Fibroblast of lung (primary cell): ENCODE measurements around the gene TLN1. TPM values are rescaled to one million over a fixed set of nuclear protein-coding genes. Genes with fewer than 3 reads are reported as not detected.

ENCODE experiments used
- DNase-seq, 2 donors: peaks; one replicate each; pipeline versions ENCODE4 v3.0.0 to v3.0.0-alpha.2; 2010; ENCODE audit warnings: low read depth in 2 of 2
- H2AFZ ChIP-seq: 2 replicates; pipeline ENCODE4 v1.5.1; 2012; ENCODE audit warnings: low read length, control low read depth, inconsistent platforms
- H3K27ac ChIP-seq: 2 replicates; pipeline ENCODE4 v1.5.1; 2011; ENCODE audit warnings: low read length, control low read depth; ENCODE audit not compliant: insufficient read depth
- H3K27me3 ChIP-seq: 2 replicates; pipeline ENCODE4 v1.5.1; 2011; ENCODE audit warnings: mild to moderate bottlenecking, low read length; ENCODE audit not compliant: control insufficient read depth, insufficient read depth
- H3K36me3 ChIP-seq: 2 replicates; pipeline ENCODE4 v1.5.1; 2011; ENCODE audit warnings: low read length; ENCODE audit not compliant: control insufficient read depth, insufficient read depth
- H3K4me1 ChIP-seq: 2 replicates; pipeline ENCODE4 v1.5.1; 2011; ENCODE audit warnings: low read length; ENCODE audit not compliant: control insufficient read depth, insufficient read depth; ENCODE audit errors: extremely low read depth
- H3K4me2 ChIP-seq: 2 replicates; pipeline ENCODE4 v1.5.1; 2011; ENCODE audit warnings: low read length, control low read depth; ENCODE audit not compliant: insufficient read depth; ENCODE audit errors: extremely low read depth
- H3K4me3 ChIP-seq, 4 experiments: fragments of 200-600 bp in 1 of 4; sonication (generic) in 1 of 4; replicated peaks in 1 of 4; 2 replicates each; pipeline ENCODE4 v1.5.1; 2011 to 2016; ENCODE audit warnings: low read length in 4 of 4, low read depth in 3 of 4, mild to moderate bottlenecking in 3 of 4, control low read depth in 2 of 4, inconsistent platforms in 1 of 4, mixed read lengths in 1 of 4; ENCODE audit not compliant: insufficient read depth in 1 of 4; ENCODE audit errors: control extremely low read depth in 1 of 4
- H3K79me2 ChIP-seq: 2 replicates; pipeline ENCODE4 v1.5.1; 2012; ENCODE audit warnings: mild to moderate bottlenecking, low read length, inconsistent platforms; ENCODE audit not compliant: control insufficient read depth, insufficient read depth
- H3K9ac ChIP-seq: 2 replicates; pipeline ENCODE4 v1.5.1; 2011; ENCODE audit warnings: mild to moderate bottlenecking, low read length, control low read depth; ENCODE audit not compliant: insufficient read depth
- H3K9me3 ChIP-seq: 2 replicates; pipeline ENCODE4 v1.5.1; 2012; ENCODE audit warnings: low read depth, low read length; ENCODE audit not compliant: control insufficient read depth, insufficient read depth
- H4K20me1 ChIP-seq: 2 replicates; pipeline ENCODE4 v1.5.1; 2011; ENCODE audit warnings: low read length; ENCODE audit not compliant: control insufficient read depth, insufficient read depth; ENCODE audit errors: extremely low read depth
- EZH2 ChIP-seq: IDR thresholded peaks from 2 replicates; pipeline ENCODE4 v1.5.1; 2012; ENCODE audit warnings: low read length, control low read depth, mild to moderate bottlenecking; ENCODE audit errors: missing control alignments
- polyA plus RNA-seq, 2 donors: library from polyadenylated mRNA; depleted of rRNA in 1 of 2; stranded (reverse) in 1 of 2; unstranded in 1 of 2; fragments of >200 nt; gene quantifications; 2 replicates each; pipeline ENCODE4 v1.2.1, GENCODE V29; 2011 to 2012; ENCODE audit warnings: missing spikeins in 1 of 2
- total RNA-seq: library from RNA; depleted of rRNA; stranded (reverse); fragments of >200 nt; gene quantifications from 2 replicates; pipeline ENCODE4 v1.2.1, GENCODE V29; 2014
- TF ChIP-seq, protein P1 (sequence below), 2 donors: IDR thresholded peaks in 1 of 2; conservative IDR thresholded peaks in 1 of 2; 1 replicate in 1 of 2; 2 replicates in 1 of 2; pipeline ENCODE4 v1.5.1; 2011 to 2012; ENCODE audit warnings: low read length in 2 of 2, control low read depth in 1 of 2, inconsistent platforms in 1 of 2, low read depth in 1 of 2, mild to moderate bottlenecking in 1 of 2

The TLN1 gene
- total and polyA plus RNA-seq, 2 donors (not counting 1 experiment from before 2014, with no cell fraction given): 214 to 405 TPM

DNA sequence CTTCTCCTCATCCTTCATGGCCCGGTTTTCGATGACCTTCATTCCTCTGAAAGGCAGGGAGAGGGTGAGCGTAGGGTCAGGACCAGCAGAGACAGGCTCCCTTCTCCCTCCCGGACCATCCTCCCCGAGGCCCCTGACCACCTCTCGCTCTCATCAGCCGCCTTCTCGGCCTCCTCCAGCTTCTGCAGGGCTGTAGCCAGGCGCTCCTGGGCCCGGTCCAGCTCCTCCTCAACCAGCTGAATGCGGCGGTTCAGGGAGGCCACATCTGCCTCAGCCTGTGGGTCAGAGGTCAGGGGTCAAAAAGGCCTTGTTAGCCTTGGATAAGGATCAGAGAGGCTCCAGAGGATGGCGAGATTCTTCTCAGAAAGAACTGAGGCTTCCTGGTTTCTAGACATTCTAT is 46.5 kb downstream of the TLN1 start:
- H3K4me1 ChIP-seq: peaks cover 40% of the 10 kb centered on the region
- H2AFZ ChIP-seq: no peak overlapping the region
- no peaks in the 10 kb centered on the region for H3K9me3 ChIP-seq
- H3K27me3 ChIP-seq: no peaks in the 10 kb centered on the region
- peaks cover 52% of the 10 kb centered on the region for H3K79me2 ChIP-seq
- H4K20me1 ChIP-seq: peaks cover 2% of the 10 kb centered on the region
- no peak for DNase-seq
- H3K4me3 ChIP-seq: peak overlapping the region in 1 of 4 experiments; percentile 30
- peaks cover 32% of the 10 kb centered on the region for H3K36me3 ChIP-seq
- H3K4me2 ChIP-seq: peak overlapping the region; percentile 4
- TF ChIP-seq, protein P1, sequence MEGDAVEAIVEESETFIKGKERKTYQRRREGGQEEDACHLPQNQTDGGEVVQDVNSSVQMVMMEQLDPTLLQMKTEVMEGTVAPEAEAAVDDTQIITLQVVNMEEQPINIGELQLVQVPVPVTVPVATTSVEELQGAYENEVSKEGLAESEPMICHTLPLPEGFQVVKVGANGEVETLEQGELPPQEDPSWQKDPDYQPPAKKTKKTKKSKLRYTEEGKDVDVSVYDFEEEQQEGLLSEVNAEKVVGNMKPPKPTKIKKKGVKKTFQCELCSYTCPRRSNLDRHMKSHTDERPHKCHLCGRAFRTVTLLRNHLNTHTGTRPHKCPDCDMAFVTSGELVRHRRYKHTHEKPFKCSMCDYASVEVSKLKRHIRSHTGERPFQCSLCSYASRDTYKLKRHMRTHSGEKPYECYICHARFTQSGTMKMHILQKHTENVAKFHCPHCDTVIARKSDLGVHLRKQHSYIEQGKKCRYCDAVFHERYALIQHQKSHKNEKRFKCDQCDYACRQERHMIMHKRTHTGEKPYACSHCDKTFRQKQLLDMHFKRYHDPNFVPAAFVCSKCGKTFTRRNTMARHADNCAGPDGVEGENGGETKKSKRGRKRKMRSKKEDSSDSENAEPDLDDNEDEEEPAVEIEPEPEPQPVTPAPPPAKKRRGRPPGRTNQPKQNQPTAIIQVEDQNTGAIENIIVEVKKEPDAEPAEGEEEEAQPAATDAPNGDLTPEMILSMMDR (conservative IDR thresholded peaks at IDR 0.05 in 1 of 2, IDR thresholded peaks at IDR 0.05 in 1 of 2; ENCODE audit: low read depth in 1 of 2, low read length in 2 of 2): no peak
- TF ChIP-seq EZH2: no peak
- no peak overlapping the region for H3K9ac ChIP-seq
- H3K27ac ChIP-seq: no peak overlapping the region

DNA sequence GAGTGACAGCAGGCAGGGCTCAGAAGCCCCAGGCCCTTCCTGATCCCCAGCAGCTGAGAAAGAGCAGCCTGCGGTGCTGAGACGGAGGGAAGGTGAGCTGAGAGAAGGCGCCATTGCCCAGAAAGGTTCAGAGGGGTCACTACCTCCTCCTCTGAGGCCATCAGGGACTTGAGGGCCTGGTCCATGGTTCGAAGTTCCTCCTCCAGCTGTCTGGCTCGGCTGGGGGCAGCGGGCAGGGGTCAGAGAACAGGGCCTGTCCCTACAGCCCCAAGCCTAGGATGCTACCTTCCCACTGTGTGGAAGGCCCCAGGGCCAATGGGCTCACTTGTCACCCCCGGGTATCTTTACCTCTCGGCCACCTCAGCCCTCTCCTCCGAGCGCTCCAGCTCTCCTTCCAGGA is 47.1 kb downstream of the TLN1 start:
- Histone ChIP-seq H3K9me3 (no peaks in the 10 kb centered on the region), H3K27ac (no peak overlapping the region), H3K79me2 (peaks cover 52% of the 10 kb centered on the region), H3K4me2 (no peak overlapping the region), H3K4me3 (peak overlapping the region in 1 of 4 experiments; percentile 30), H3K4me1 (peaks cover 41% of the 10 kb centered on the region), H3K9ac (no peak overlapping the region), H2AFZ (no peak overlapping the region), H3K36me3 (peaks cover 32% of the 10 kb centered on the region), H4K20me1 (peaks cover 2% of the 10 kb centered on the region), H3K27me3 (no peaks in the 10 kb centered on the region)
- TF ChIP-seq EZH2: no peak
- TF ChIP-seq, protein P1 (conservative IDR thresholded peaks at IDR 0.05 in 1 of 2, IDR thresholded peaks at IDR 0.05 in 1 of 2; ENCODE audit: low read depth in 1 of 2, low read length in 2 of 2): no peak
- DNase-seq: no peak

DNA sequence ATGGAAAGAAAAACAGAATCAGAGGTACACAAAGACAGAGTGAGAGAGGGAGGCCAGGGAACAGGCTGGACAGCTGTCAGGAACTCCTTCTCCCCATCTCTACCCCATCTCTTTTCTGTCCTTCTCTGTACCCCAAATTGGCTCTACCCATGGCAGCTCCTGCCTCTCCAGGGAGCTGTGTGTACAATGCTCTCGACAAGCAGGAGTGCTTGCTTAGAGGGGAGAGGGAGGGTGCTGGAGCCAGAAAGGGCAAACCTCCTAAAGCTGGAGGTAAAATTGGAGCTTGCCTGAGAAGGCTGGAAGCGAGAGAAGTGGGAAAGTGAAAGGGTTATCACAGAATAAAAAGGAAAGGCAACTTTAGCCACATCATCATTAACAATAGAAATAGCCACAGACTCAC is 48.7 kb downstream of the TLN1 start:
- Histone ChIP-seq H3K4me2 (no peak overlapping the region), H3K36me3 (peaks cover 32% of the 10 kb centered on the region), H3K9ac (no peak overlapping the region), H3K79me2 (peaks cover 38% of the 10 kb centered on the region), H3K4me1 (peaks cover 44% of the 10 kb centered on the region), H4K20me1 (peaks cover 2% of the 10 kb centered on the region), H3K27me3 (no peaks in the 10 kb centered on the region), H3K27ac (no peak overlapping the region), H2AFZ (no peak overlapping the region), H3K4me3 (no peak overlapping the region), H3K9me3 (no peaks in the 10 kb centered on the region)
- no peak for TF ChIP-seq EZH2
- DNase-seq: no peak
